BLaER1 (cell line): ENCODE results near the gene LRRTM4.

Experiments
- H3K27ac ChIP-seq: shearing (Covaris generic); formaldehyde crosslinking; 2 replicates; pipeline ENCODE4 v1.8.1; 2022
- H3K27me3 ChIP-seq: shearing (Covaris generic); formaldehyde crosslinking; 2 replicates; pipeline ENCODE4 v1.8.1; 2022
- H3K36me3 ChIP-seq: shearing (Covaris generic); formaldehyde crosslinking; 2 replicates; pipeline ENCODE4 v1.8.1; 2022
- H3K4me1 ChIP-seq: shearing (Covaris generic); formaldehyde crosslinking; 2 replicates; pipeline ENCODE4 v1.8.1; 2022
- H3K4me2 ChIP-seq: shearing (Covaris generic); formaldehyde crosslinking; 2 replicates; pipeline ENCODE4 v1.8.1; 2022
- H3K4me3 ChIP-seq: shearing (Covaris generic); formaldehyde crosslinking; 2 replicates; pipeline ENCODE4 v1.8.1; 2022
- H3K9ac ChIP-seq: shearing (Covaris generic); formaldehyde crosslinking; 2 replicates; pipeline ENCODE4 v1.8.1; 2022
- H3K9me3 ChIP-seq: shearing (Covaris generic); formaldehyde crosslinking; 2 replicates; pipeline ENCODE4 v1.8.1; 2022
- H4K20me1 ChIP-seq: shearing (Covaris generic); formaldehyde crosslinking; 2 replicates; pipeline ENCODE4 v1.8.1; 2022
- Cebpa-rat ChIP-seq: shearing (Covaris generic); IDR thresholded peaks from 2 replicates; pipeline ENCODE4 v1.8.1; 2022

The LRRTM4 gene

GRCh38 chr2:76953733-76954347, 568.3 kb downstream of the LRRTM4 start:
- no peak for TF ChIP-seq Cebpa-rat

GRCh38 chr2:76946631-76947145, 575.5 kb downstream of the LRRTM4 start:
- no peak overlapping the region for H3K9ac ChIP-seq
- no peak overlapping the region for H3K27ac ChIP-seq
- TF ChIP-seq Cebpa-rat, result no peak
- no peaks in the 10 kb centered on the region for H4K20me1 ChIP-seq
- H3K4me1 ChIP-seq, result no peaks in the 10 kb centered on the region
- no peaks in the 10 kb centered on the region for H3K36me3 ChIP-seq
- no peaks in the 10 kb centered on the region for H3K27me3 ChIP-seq
- H3K4me3 ChIP-seq, result no peak overlapping the region
- no peak overlapping the region for H3K4me2 ChIP-seq
- H3K9me3 ChIP-seq, result no peaks in the 10 kb centered on the region

More at GRCh38 chr2:76953733-76954347, 568.3 kb downstream of the LRRTM4 start:
- Histone ChIP-seq H3K4me1 (peaks cover 4% of the 10 kb centered on the region; the same call in 1 of the 2 replicates), H4K20me1 (no peaks in the 10 kb centered on the region), H3K27ac (no peak overlapping the region), H3K36me3 (no peaks in the 10 kb centered on the region), H3K9ac (no peak overlapping the region), H3K9me3 (no peaks in the 10 kb centered on the region), H3K27me3 (no peaks in the 10 kb centered on the region), H3K4me2 (no peak overlapping the region), H3K4me3 (no peak overlapping the region)

- Histone ChIP-seq H4K20me1 (no peaks in the 10 kb centered on the region), H3K4me3 (no peak overlapping the region), H3K4me1 (no peaks in the 10 kb centered on the region), H3K9ac (no peak overlapping the region), H3K9me3 (no peaks in the 10 kb centered on the region), H3K4me2 (no peak overlapping the region), H3K36me3 (no peaks in the 10 kb centered on the region), H3K27ac (no peak overlapping the region), H3K27me3 (no peaks in the 10 kb centered on the region)
- TF ChIP-seq Cebpa-rat, result no peak
These were observed 581.6 kb downstream of the LRRTM4 start for GRCh38 chr2:76940559-76940958.

- Histone ChIP-seq H3K36me3 (no peaks in the 10 kb centered on the region), H3K4me2 (no peak overlapping the region), H3K27ac (no peak overlapping the region), H3K9me3 (no peaks in the 10 kb centered on the region), H3K4me1 (no peaks in the 10 kb centered on the region), H3K4me3 (no peak overlapping the region), H3K9ac (no peak overlapping the region), H3K27me3 (no peaks in the 10 kb centered on the region), H4K20me1 (no peaks in the 10 kb centered on the region)
- TF ChIP-seq Cebpa-rat, result no peak
These were observed 584.0 kb downstream of the LRRTM4 start for GRCh38 chr2:76938153-76938552.

- Histone ChIP-seq H3K9me3 (no peaks in the 10 kb centered on the region), H3K4me1 (no peaks in the 10 kb centered on the region), H3K9ac (no peak overlapping the region), H3K36me3 (no peaks in the 10 kb centered on the region), H3K4me3 (no peak overlapping the region), H3K27ac (no peak overlapping the region), H4K20me1 (no peaks in the 10 kb centered on the region), H3K27me3 (no peaks in the 10 kb centered on the region), H3K4me2 (no peak overlapping the region)
- no peak for TF ChIP-seq Cebpa-rat
These were observed 589.6 kb downstream of the LRRTM4 start for GRCh38 chr2:76932550-76932949.

- TF ChIP-seq Cebpa-rat, result no peak
- Histone ChIP-seq H3K9ac (no peak overlapping the region), H3K4me1 (no peaks in the 10 kb centered on the region), H3K27me3 (no peaks in the 10 kb centered on the region), H3K36me3 (no peaks in the 10 kb centered on the region), H3K27ac (no peak overlapping the region), H3K4me2 (no peak overlapping the region), H3K4me3 (no peak overlapping the region), H4K20me1 (no peaks in the 10 kb centered on the region), H3K9me3 (no peaks in the 10 kb centered on the region)
These were observed 592.0 kb downstream of the LRRTM4 start for GRCh38 chr2:76930056-76930744.

GRCh38 chr2:76928026-76928425, 594.1 kb downstream of the LRRTM4 start:
- no peaks in the 10 kb centered on the region for H3K9me3 ChIP-seq
- H3K4me3 ChIP-seq, result no peak overlapping the region
- H3K4me2 ChIP-seq, result no peak overlapping the region
- H3K36me3 ChIP-seq, result no peaks in the 10 kb centered on the region
- H3K9ac ChIP-seq, result no peak overlapping the region
- no peak for TF ChIP-seq Cebpa-rat
- no peaks in the 10 kb centered on the region for H3K4me1 ChIP-seq
- no peak overlapping the region for H3K27ac ChIP-seq
- H4K20me1 ChIP-seq, result no peaks in the 10 kb centered on the region
- H3K27me3 ChIP-seq, result no peaks in the 10 kb centered on the region

GRCh38 chr2:76921006-76921405, 601.2 kb downstream of the LRRTM4 start:
- H3K27me3 ChIP-seq, result no peaks in the 10 kb centered on the region
- H3K4me1 ChIP-seq, result no peaks in the 10 kb centered on the region
- no peak overlapping the region for H3K4me3 ChIP-seq
- no peak overlapping the region for H3K4me2 ChIP-seq
- H3K36me3 ChIP-seq, result no peaks in the 10 kb centered on the region
- no peaks in the 10 kb centered on the region for H3K9me3 ChIP-seq
- TF ChIP-seq Cebpa-rat, result no peak
- no peak overlapping the region for H3K9ac ChIP-seq
- H3K27ac ChIP-seq, result no peak overlapping the region
- H4K20me1 ChIP-seq, result no peaks in the 10 kb centered on the region

- Histone ChIP-seq H3K9me3 (no peaks in the 10 kb centered on the region), H3K27ac (no peak overlapping the region)
These were observed 626.7 kb downstream of the LRRTM4 start for GRCh38 chr2:76895469-76895868.

GRCh38 chr2:76870581-76870980, 651.6 kb downstream of the LRRTM4 start:
- no peak overlapping the region for H3K4me3 ChIP-seq
- H3K4me2 ChIP-seq, result no peak overlapping the region
- H3K27ac ChIP-seq, result no peak overlapping the region
- H3K27me3 ChIP-seq, result no peaks in the 10 kb centered on the region
- no peaks in the 10 kb centered on the region for H4K20me1 ChIP-seq
- H3K36me3 ChIP-seq, result no peaks in the 10 kb centered on the region
- H3K9me3 ChIP-seq, result no peaks in the 10 kb centered on the region
- peaks cover 14% of the 10 kb centered on the region for H3K4me1 ChIP-seq
- TF ChIP-seq Cebpa-rat, result no peak
- no peak overlapping the region for H3K9ac ChIP-seq

More at GRCh38 chr2:76895469-76895868, 626.7 kb downstream of the LRRTM4 start:
- H3K4me1 ChIP-seq, result no peaks in the 10 kb centered on the region
- no peak overlapping the region for H3K9ac ChIP-seq
- no peak; the same call in 1 of the 2 replicates for TF ChIP-seq Cebpa-rat
- H3K4me2 ChIP-seq, result no peak overlapping the region
- no peaks in the 10 kb centered on the region for H3K27me3 ChIP-seq
- H4K20me1 ChIP-seq, result no peaks in the 10 kb centered on the region
- H3K4me3 ChIP-seq, result no peak overlapping the region
- H3K36me3 ChIP-seq, result no peaks in the 10 kb centered on the region
